IPS-NIHi11 (cell line): ENCODE measurements around the gene LRRC4.

Source experiments
- DNase-seq: peaks from one replicate; pipeline ENCODE4 v3.0.0; 2012; ENCODE audit warnings: mixed read lengths, low spot score

Gene LRRC4

GRCh38 chr7:127979113-127979727 is 52.0 kb downstream of the LRRC4 start:
- DNase-seq: no peak

GRCh38 chr7:127978421-127978820 is 52.8 kb downstream of the LRRC4 start:
- no peak for DNase-seq
